ENCODE results near the gene DIP2A.
A peak's percentile ranks its signal among the peaks of the same experiment; 100 is the strongest.

The DIP2A gene

GRCh38 chr21:46421191-46421750, 37.4 kb upstream of the DIP2A start:
- DNase-seq (ENCODE audit: low read depth in 1 of 2, low spot score in 1 of 2), result peak in 1 of 2 experiments; percentile 15
- in situ Hi-C loops (cut with HindIII; ENCODE audit: low pct_unique_long_range_greater_than_20kb, low sequenced_read_pairs), result no loop called here
- no peak for TF ChIP-seq JUND (IDR thresholded peaks at IDR 0.05; ENCODE audit: low read depth)

GRCh38 chr21:46421756-46422555, 36.7 kb upstream of the DIP2A start:
- DNase-seq (ENCODE audit: low read depth in 1 of 2, low spot score in 1 of 2), result no peak
- no peak for TF ChIP-seq JUND (IDR thresholded peaks at IDR 0.05; ENCODE audit: low read depth)
- in situ Hi-C loops (cut with HindIII; ENCODE audit: low pct_unique_long_range_greater_than_20kb, low sequenced_read_pairs), result no loop called here

GRCh38 chr21:46422636-46423241, 36.0 kb upstream of the DIP2A start:
- in situ Hi-C loops (cut with HindIII; ENCODE audit: low pct_unique_long_range_greater_than_20kb, low sequenced_read_pairs), result no loop called here
- no peak for TF ChIP-seq JUND (IDR thresholded peaks at IDR 0.05; ENCODE audit: low read depth)
- no peak for DNase-seq (ENCODE audit: low read depth in 1 of 2, low spot score in 1 of 2)

GRCh38 chr21:46423546-46424038, 35.1 kb upstream of the DIP2A start:
- no peak for DNase-seq (ENCODE audit: low read depth in 1 of 2, low spot score in 1 of 2)
- in situ Hi-C loops (cut with HindIII; ENCODE audit: low pct_unique_long_range_greater_than_20kb, low sequenced_read_pairs), result no loop called here
- TF ChIP-seq JUND (IDR thresholded peaks at IDR 0.05; ENCODE audit: low read depth), result no peak

GRCh38 chr21:46424039-46424591, 34.6 kb upstream of the DIP2A start:
- TF ChIP-seq JUND (IDR thresholded peaks at IDR 0.05; ENCODE audit: low read depth), result no peak
- in situ Hi-C loops (cut with HindIII; ENCODE audit: low pct_unique_long_range_greater_than_20kb, low sequenced_read_pairs), result no loop called here
- no peak for DNase-seq (ENCODE audit: low read depth in 1 of 2, low spot score in 1 of 2)

GRCh38 chr21:46424621-46425020, 34.1 kb upstream of the DIP2A start:
- TF ChIP-seq JUND (IDR thresholded peaks at IDR 0.05; ENCODE audit: low read depth), result no peak
- in situ Hi-C loops (cut with HindIII; ENCODE audit: low pct_unique_long_range_greater_than_20kb, low sequenced_read_pairs), result no loop called here
- DNase-seq (ENCODE audit: low read depth in 1 of 2, low spot score in 1 of 2), result no peak

- in situ Hi-C loops (cut with HindIII; ENCODE audit: low pct_unique_long_range_greater_than_20kb, low sequenced_read_pairs), result no loop called here
- no peak for DNase-seq (ENCODE audit: low read depth in 1 of 2, low spot score in 1 of 2)
- no peak for TF ChIP-seq JUND (IDR thresholded peaks at IDR 0.05; ENCODE audit: low read depth)
Observed at GRCh38 chr21:46425041-46425440, 33.6 kb upstream of the DIP2A start.

GRCh38 chr21:46425571-46425970, 33.1 kb upstream of the DIP2A start:
- in situ Hi-C loops (cut with HindIII; ENCODE audit: low pct_unique_long_range_greater_than_20kb, low sequenced_read_pairs), result no loop called here
- no peak for DNase-seq (ENCODE audit: low read depth in 1 of 2, low spot score in 1 of 2)
- TF ChIP-seq JUND (IDR thresholded peaks at IDR 0.05; ENCODE audit: low read depth), result no peak

- DNase-seq (ENCODE audit: low read depth in 1 of 2, low spot score in 1 of 2), result no peak
- no peak for TF ChIP-seq JUND (IDR thresholded peaks at IDR 0.05; ENCODE audit: low read depth)
- in situ Hi-C loops (cut with HindIII; ENCODE audit: low pct_unique_long_range_greater_than_20kb, low sequenced_read_pairs), result no loop called here
Observed at GRCh38 chr21:46426313-46427046, 32.2 kb upstream of the DIP2A start.

- in situ Hi-C loops (cut with HindIII; ENCODE audit: low pct_unique_long_range_greater_than_20kb, low sequenced_read_pairs), result no loop called here
- no peak for DNase-seq (ENCODE audit: low read depth in 1 of 2, low spot score in 1 of 2)
- TF ChIP-seq JUND (IDR thresholded peaks at IDR 0.05; ENCODE audit: low read depth), result no peak
Observed at GRCh38 chr21:46427516-46427915, 31.2 kb upstream of the DIP2A start.

- TF ChIP-seq JUND (IDR thresholded peaks at IDR 0.05; ENCODE audit: low read depth), result no peak
- in situ Hi-C loops (cut with HindIII; ENCODE audit: low pct_unique_long_range_greater_than_20kb, low sequenced_read_pairs), result no loop called here
- no peak for DNase-seq (ENCODE audit: low read depth in 1 of 2, low spot score in 1 of 2)
Observed at GRCh38 chr21:46428286-46428685, 30.4 kb upstream of the DIP2A start.

GRCh38 chr21:46428987-46429710, 29.5 kb upstream of the DIP2A start:
- in situ Hi-C loops (cut with HindIII; ENCODE audit: low pct_unique_long_range_greater_than_20kb, low sequenced_read_pairs), result no loop called here
- no peak for TF ChIP-seq JUND (IDR thresholded peaks at IDR 0.05; ENCODE audit: low read depth)
- DNase-seq (ENCODE audit: low read depth in 1 of 2, low spot score in 1 of 2), result no peak
